HCT116 (cell line): Measurements from ENCODE around the gene TAS1R2. TPM values are rescaled to one million over a fixed set of nuclear protein-coding genes. Genes with fewer than 3 reads are reported as not detected.

Experiments used
- ATAC-seq: fragments of 200-7000 bp; cut with Tn5 transposase; 2 replicates; pipeline ENCODE4 v1.9.1; 2020; ENCODE audit warnings: mild to moderate bottlenecking, moderate library complexity
- BruUV-seq: library from RNA; stranded (reverse); fragments of 400-500 nt; replicated peaks from 2 replicates; lab custom pipeline; 2021; lab: Mats Ljungman, UMichigan
- CTCF ChIA-PET: fragments of 300-600 bp; sonication (Branson Sonifier 250); formaldehyde crosslinking; loops from one replicate; lab custom pipeline; 2021; ENCODE audit warnings: antibody characterized with exemption; lab: Charles Lee
- POLR2A ChIA-PET: fragments of 300-600, 350-600 bp; sonication (Branson Sonifier 250); formaldehyde crosslinking; loops from one replicate; lab custom pipeline; 2021; ENCODE audit warnings: antibody characterized with exemption; lab: Charles Lee
- RAD21 ChIA-PET, 2 experiments: fragments of 300-600 bp; sonication (Branson Sonifier 250); formaldehyde crosslinking; loops; one replicate each; lab custom pipeline; 2023; ENCODE audit warnings: low total read pairs in 2 of 2; ENCODE audit not compliant: uncharacterized antibody in 2 of 2, unreplicated experiment in 2 of 2, low non-redundant PET in 1 of 2; lab: Charles Lee
- DNase-seq: peaks from one replicate; pipeline ENCODE4 v3.0.0-alpha.2; 2010; ENCODE audit warnings: low read depth, low spot score
- H2AFZ ChIP-seq: fragments of 200-600 bp; shearing (Covaris generic), sonication (generic); 2 replicates; pipeline ENCODE4 v1.6.1; 2017; ENCODE audit warnings: low read depth, mixed run types, mixed read lengths, antibody characterized with exemption, low read length; ENCODE audit not compliant: poor library complexity, severe bottlenecking
- H3K27ac ChIP-seq: 2 replicates; pipeline ENCODE4 v1.5.1; 2012; ENCODE audit warnings: low read depth, low read length
- H3K27me3 ChIP-seq: fragments of 200-600 bp; sonication (generic); 2 replicates; pipeline ENCODE4 v1.6.1; 2016; ENCODE audit warnings: mixed run types, low read length, mixed read lengths; ENCODE audit not compliant: insufficient read depth
- H3K36me3 ChIP-seq, 2 experiments: fragments of 200-500 bp in 1 of 2; fragments of 200-600 bp in 1 of 2; sonication (Bioruptor generic) in 1 of 2; sonication (generic) in 1 of 2; 2 replicates each; pipeline versions ENCODE4 v1.5.1 to v1.6.1; 2014 to 2016; ENCODE audit warnings: low read length in 2 of 2, inconsistent platforms in 1 of 2, mixed read lengths in 1 of 2, mixed run types in 1 of 2; ENCODE audit not compliant: insufficient read depth in 2 of 2, control insufficient read depth in 1 of 2
- H3K4me1 ChIP-seq, 2 experiments: fragments of 200-600 bp in 1 of 2; sonication (generic) in 1 of 2; 2 replicates each; pipeline versions ENCODE4 v1.5.1 to v1.6.1; 2012 to 2017; ENCODE audit warnings: low read length in 2 of 2, inconsistent platforms in 1 of 2, mild to moderate bottlenecking in 1 of 2, mixed read lengths in 1 of 2, mixed run types in 1 of 2, moderate library complexity in 1 of 2; ENCODE audit not compliant: insufficient read depth in 2 of 2, control insufficient read depth in 1 of 2
- H3K4me2 ChIP-seq: fragments of 200-600 bp; sonication (generic); 2 replicates; pipeline ENCODE4 v1.6.1; 2017; ENCODE audit warnings: mixed run types, low read length, mixed read lengths
- H3K4me3 ChIP-seq, 2 experiments: fragments of 200-600 bp in 1 of 2; sonication (generic) in 1 of 2; replicated peaks in 1 of 2; 2 replicates each; pipeline ENCODE4 v1.5.1; 2011 to 2016; ENCODE audit warnings: low read length in 2 of 2, control low read depth in 1 of 2, low read depth in 1 of 2, mild to moderate bottlenecking in 1 of 2, mixed read lengths in 1 of 2, mixed run types in 1 of 2
- H3K79me2 ChIP-seq: fragments of 200-600 bp; sonication (generic); 2 replicates; pipeline ENCODE4 v1.6.1; 2017; ENCODE audit warnings: mild to moderate bottlenecking, mixed run types, low read length, moderate library complexity, mixed read lengths; ENCODE audit not compliant: insufficient read depth
- H3K9ac ChIP-seq: fragments of 200-600 bp; sonication (generic); 2 replicates; pipeline ENCODE4 v1.6.1; 2016; ENCODE audit warnings: low read length, mixed read lengths
- H3K9me2 ChIP-seq: fragments of 200-600 bp; sonication (generic), shearing (Covaris generic); 2 replicates; pipeline ENCODE4 v1.6.1; 2017; ENCODE audit warnings: mixed run types, mild to moderate bottlenecking, moderate library complexity; ENCODE audit not compliant: insufficient read depth
- H3K9me3 ChIP-seq, 2 experiments: fragments of 200-500 bp in 1 of 2; fragments of 200-600 bp in 1 of 2; sonication (Bioruptor generic) in 1 of 2; sonication (generic) in 1 of 2; 2 replicates each; pipeline ENCODE4 v1.6.1; 2014 to 2017; ENCODE audit warnings: low read length in 2 of 2, mixed read lengths in 2 of 2, inconsistent platforms in 1 of 2, low read depth in 1 of 2, mild to moderate bottlenecking in 1 of 2, mixed run types in 1 of 2, moderate library complexity in 1 of 2; ENCODE audit not compliant: control insufficient read depth in 1 of 2, insufficient read depth in 1 of 2
- H4K20me1 ChIP-seq: fragments of 200-600 bp; sonication (generic), shearing (Covaris generic); 2 replicates; pipeline ENCODE4 v1.6.1; 2017; ENCODE audit warnings: mixed run types, mild to moderate bottlenecking, moderate library complexity; ENCODE audit not compliant: insufficient read depth
- CBX3 ChIP-seq: IDR thresholded peaks from 2 replicates; pipeline ENCODE4 v1.6.1; 2012; ENCODE audit warnings: low read depth
- CEBPB ChIP-seq: IDR thresholded peaks from 2 replicates; pipeline ENCODE4 v1.6.1; 2012; ENCODE audit warnings: low read depth
- CTCF ChIP-seq, 3 experiments: fragments of 200-600 bp in 1 of 3; sonication (generic) in 1 of 3; IDR thresholded peaks in 2 of 3; conservative IDR thresholded peaks in 1 of 3; 2 replicates each; pipeline ENCODE4 v1.5.1; 2012 to 2017; ENCODE audit warnings: low read depth in 2 of 3, low read length in 2 of 3, antibody characterized with exemption in 1 of 3, borderline replicate concordance in 1 of 3, control low read depth in 1 of 3, mild to moderate bottlenecking in 1 of 3, mixed read lengths in 1 of 3, mixed run types in 1 of 3, moderate library complexity in 1 of 3; ENCODE audit not compliant: insufficient read depth in 1 of 3
- EGR1 ChIP-seq: IDR thresholded peaks from 2 replicates; pipeline ENCODE4 v1.6.1; 2012; ENCODE audit warnings: low read depth
- MAX ChIP-seq: IDR thresholded peaks from 2 replicates; pipeline ENCODE4 v1.6.1; 2012
- POLR2A ChIP-seq: IDR thresholded peaks from 2 replicates; pipeline ENCODE4 v1.7.0; 2011; ENCODE audit warnings: borderline replicate concordance; ENCODE audit not compliant: insufficient read depth, insufficient read length; ENCODE audit errors: extremely low read depth
- POLR2AphosphoS5 ChIP-seq: IDR thresholded peaks from 2 replicates; pipeline ENCODE4 v1.6.1; 2011; ENCODE audit warnings: mild to moderate bottlenecking, low read depth, low read length, moderate library complexity
- RAD21 ChIP-seq: IDR thresholded peaks from 2 replicates; pipeline ENCODE4 v1.6.1; 2012; ENCODE audit warnings: low read depth, mild to moderate bottlenecking
- SP1 ChIP-seq: IDR thresholded peaks from 2 replicates; pipeline ENCODE4 v1.6.1; 2012; ENCODE audit warnings: low read depth
- YY1 ChIP-seq: IDR thresholded peaks from 2 replicates; pipeline ENCODE4 v1.6.1; 2011; ENCODE audit warnings: low read length, low read depth, moderate library complexity, mild to moderate bottlenecking; ENCODE audit not compliant: insufficient replicate concordance; ENCODE audit errors: extremely low read depth
- ZBTB33 ChIP-seq: IDR thresholded peaks from 2 replicates; pipeline ENCODE4 v1.6.1; 2011; ENCODE audit warnings: mild to moderate bottlenecking, low read length, moderate library complexity; ENCODE audit not compliant: insufficient replicate concordance; ENCODE audit errors: extremely low read depth
- ZFX ChIP-seq: fragments of 450-650 bp; IDR thresholded peaks from 2 replicates; pipeline ENCODE4 v1.6.1; 2017
- ZNF274 ChIP-seq: fragments of 200-500 bp; sonication (Bioruptor generic); IDR thresholded peaks from 2 replicates; pipeline ENCODE4 v1.6.1; 2014; ENCODE audit warnings: mild to moderate bottlenecking, low read depth, low read length, inconsistent platforms
- intact Hi-C: fragments of 100-400 bp; cut with micrococcal nuclease; formaldehyde crosslinking; loops from 2 replicates; pipeline ENCODE4 v1.10.0; 2022
- total RNA-seq: library from RNA; stranded (reverse); gene quantifications from one replicate; pipeline ENCODE4 v1.2.1, GENCODE V29; 2021; ENCODE audit not compliant: unreplicated experiment

TAS1R2 gene
- total RNA-seq, 1 experiment from 2014 or later = not detected

GRCh38 chr1:18794561-18794960 lies 64.9 kb downstream of the TAS1R2 start:
- DNase-seq (peak; percentile 3), ATAC-seq (peak; percentile 90)
- peak overlapping the region; percentile 26 for H2AFZ ChIP-seq
- H3K4me2 ChIP-seq = no peak overlapping the region
- no peak overlapping the region for H3K27ac ChIP-seq
- ChIA-PET POLR2A (no interaction called here), CTCF (interaction anchor here (1.1 kb wide), 1 partner anchor 197 kb away, joined by 7 read pairs; no protein-coding TSS in a partner anchor), RAD21 (interaction anchor here in 1 of 2 experiments (1.0 kb wide), 1 partner anchor 197 kb away, joined by 3 read pairs; no protein-coding TSS in a partner anchor)
- no peak for TF ChIP-seq YY1
- 0 out of 2 replicates have a peak, but pooled peaks have one; percentile 21 for TF ChIP-seq RAD21
- peak in 2 of 3 experiments; percentile 46 to 52; a peak in 4 of 6 replicates for TF ChIP-seq CTCF (IDR thresholded peaks at IDR 0.05 in 2 of 3, conservative IDR thresholded peaks at IDR 0.05 in 1 of 3; ENCODE audit: borderline replicate concordance in 1 of 3, insufficient read depth in 1 of 3, low read depth in 2 of 3, low read length in 2 of 3)
- TF ChIP-seq ZNF274 = no peak
- TF ChIP-seq POLR2A = no peak
- TF ChIP-seq CEBPB = no peak
- no peak for TF ChIP-seq SP1
- peaks cover 27% of the 10 kb centered on the region for H3K27me3 ChIP-seq
- H3K36me3 ChIP-seq = no peaks in the 10 kb centered on the region
- intact Hi-C loops = no loop called here
- H3K4me3 ChIP-seq = no peak overlapping the region
- no peaks in the 10 kb centered on the region for H3K4me1 ChIP-seq
- no TSS peak for BruUV-seq
- no peaks in the 10 kb centered on the region for H4K20me1 ChIP-seq
- H3K79me2 ChIP-seq = no peaks in the 10 kb centered on the region
- H3K9ac ChIP-seq = no peak overlapping the region
- no peaks in the 10 kb centered on the region for H3K9me2 ChIP-seq
- H3K9me3 ChIP-seq = no peaks in the 10 kb centered on the region

- H3K36me3 ChIP-seq = no peaks in the 10 kb centered on the region
- H3K27ac ChIP-seq = no peak overlapping the region
- DNase-seq (no peak), ATAC-seq (no peak)
- H2AFZ ChIP-seq = peak overlapping the region; percentile 26
- RAD21 ChIA-PET = interaction anchor here in 1 of 2 experiments (1.0 kb wide), 1 partner anchor 196 kb away, joined by 3 read pairs; no protein-coding TSS in a partner anchor
- H3K4me3 ChIP-seq = no peak overlapping the region
- no peaks in the 10 kb centered on the region for H3K4me1 ChIP-seq
- H3K27me3 ChIP-seq = peaks cover 30% of the 10 kb centered on the region
- no peaks in the 10 kb centered on the region for H3K9me3 ChIP-seq
- CTCF ChIA-PET = interaction anchor here (1.1 kb wide), 1 partner anchor 197 kb away, joined by 7 read pairs; no protein-coding TSS in a partner anchor
- intact Hi-C loops = no loop called here
- H3K9me2 ChIP-seq = no peaks in the 10 kb centered on the region
- POLR2A ChIA-PET = no interaction called here
- H3K79me2 ChIP-seq = no peaks in the 10 kb centered on the region
- no peaks in the 10 kb centered on the region for H4K20me1 ChIP-seq
- no TSS peak for BruUV-seq
- no peak overlapping the region for H3K4me2 ChIP-seq
- H3K9ac ChIP-seq = no peak overlapping the region
- no peak for TF ChIP-seq ZBTB33
- no peak for TF ChIP-seq ZFX
- TF ChIP-seq ZNF274 = no peak
- no peak for TF ChIP-seq MAX
- no peak for TF ChIP-seq CBX3
- no peak for TF ChIP-seq SP1
- TF ChIP-seq CTCF (IDR thresholded peaks at IDR 0.05 in 2 of 3, conservative IDR thresholded peaks at IDR 0.05 in 1 of 3; ENCODE audit: borderline replicate concordance in 1 of 3, insufficient read depth in 1 of 3, low read depth in 2 of 3, low read length in 2 of 3) = no peak
- TF ChIP-seq POLR2AphosphoS5 = no peak
- TF ChIP-seq EGR1 = no peak
Measured at GRCh38 chr1:18794051-18794450, 65.4 kb downstream of the TAS1R2 start.
